ENCODE data around the gene TRMT112. TPM values are rescaled to one million over a fixed set of nuclear protein-coding genes. Genes with fewer than 3 reads are reported as not detected.

The TRMT112 gene
- total and polyA plus RNA-seq, 2 of the 8 experiments (the other 6 are each of a cell fraction or from before 2014, with no cell fraction given), result 300 to 650 TPM

DNA sequence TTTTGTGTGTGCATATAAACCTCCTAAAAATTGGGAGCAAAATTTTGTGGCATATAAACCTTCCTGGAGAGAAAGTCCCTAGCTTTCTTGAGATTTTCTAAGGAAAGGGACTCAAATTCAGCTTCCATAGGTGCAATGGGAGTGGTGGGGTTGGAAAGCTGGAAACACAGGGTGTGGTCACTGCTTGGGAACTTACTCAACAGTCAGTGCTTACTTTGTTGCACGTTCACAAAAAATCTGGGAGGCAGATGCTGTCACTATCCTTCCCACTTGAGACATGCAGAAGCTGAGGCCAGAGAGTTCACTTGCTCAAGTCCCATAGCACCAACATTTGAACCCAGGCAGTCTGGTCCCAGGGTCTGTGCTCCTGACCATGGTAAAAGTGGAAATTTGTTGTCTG is 21.1 kb downstream of the TRMT112 start:
- Histone ChIP-seq H3K27ac (ENCODE audit: low read depth, low read length) (no peak overlapping the region), H2AFZ (ENCODE audit: low read length) (no peak overlapping the region), H3K14ac (ENCODE audit: insufficient read length) (no peak overlapping the region), H3K4me3 (ENCODE audit: extremely low read depth in 1 of 4, insufficient read depth in 2 of 4, low read depth in 3 of 4, low read length in 4 of 4) (no peak overlapping the region), H3K9me3 (ENCODE audit: insufficient read depth in 2 of 2, low read depth in 1 of 2, low read length in 1 of 2) (no peaks in the 10 kb centered on the region; a peak in 1 of 4 replicates), H4K8ac (ENCODE audit: extremely low read depth, insufficient read depth, low read length) (no peak overlapping the region), H3K4ac (replicated peaks; ENCODE audit: insufficient read length, low read depth, low read length) (no peak overlapping the region), H4K5ac (ENCODE audit: insufficient read length, low read depth, low read length) (no peak overlapping the region), H2AK5ac (ENCODE audit: low read depth, low read length) (no peak overlapping the region), H2BK5ac (ENCODE audit: low read depth, low read length) (no peak overlapping the region), H2BK20ac (ENCODE audit: low read length) (no peak overlapping the region), H3K4me2 (ENCODE audit: insufficient read depth in 1 of 2, low read depth in 2 of 2, low read length in 2 of 2) (no peak overlapping the region; a peak in 1 of 4 replicates), H3K27me3 (replicated peaks in 1 of 4; ENCODE audit: control insufficient read depth in 3 of 4, extremely low read depth in 1 of 4, insufficient read depth in 3 of 4, low read length in 3 of 4) (peaks cover 86 to 100% (median 97%) of the 10 kb centered on the region in 4 experiments), H3K23ac (ENCODE audit: insufficient read length) (no peak overlapping the region), H3K18ac (ENCODE audit: extremely low read depth, low read length) (no peak overlapping the region), H4K20me1 (replicated peaks in 1 of 2; ENCODE audit: control insufficient read depth in 1 of 2, insufficient read depth in 2 of 2, low read length in 2 of 2) (peaks cover 0 to 17% of the 10 kb centered on the region in 2 experiments), H3K9ac (replicated peaks in 1 of 4; ENCODE audit: extremely low read depth in 1 of 4, low read depth in 3 of 4, low read length in 3 of 4) (no peak overlapping the region), H3K56ac (replicated peaks; ENCODE audit: insufficient read length, low read depth, low read length) (no peak overlapping the region), H3K23me2 (ENCODE audit: low read depth, low read length) (peaks cover 12% of the 10 kb centered on the region; the same call in 1 of the 2 replicates), H2BK120ac (replicated peaks; ENCODE audit: low read depth, low read length) (no peak overlapping the region), H3K79me1 (ENCODE audit: low read depth, low read length) (no peaks in the 10 kb centered on the region), H3K36me3 (ENCODE audit: control insufficient read depth in 2 of 4, insufficient read depth in 4 of 4, low read length in 3 of 4) (peaks cover 0 to 9% (median 0%) of the 10 kb centered on the region in 4 experiments; a peak in 1 of 8 replicates), H2BK12ac (ENCODE audit: low read depth, low read length) (no peak overlapping the region), H4K91ac (replicated peaks; ENCODE audit: insufficient read length, low read length) (no peak overlapping the region), H3K4me1 (replicated peaks in 1 of 4; ENCODE audit: control insufficient read depth in 3 of 4, insufficient read depth in 4 of 4, low read length in 3 of 4) (peaks cover 0 to 32% (median 15%) of the 10 kb centered on the region in 4 experiments; a peak in 5 of 7 replicates), H2BK15ac (ENCODE audit: low read length) (no peak overlapping the region), H3K79me2 (ENCODE audit: control insufficient read depth in 1 of 2, insufficient read depth in 2 of 2, low read length in 2 of 2) (no peaks in the 10 kb centered on the region)
- DNase-seq (ENCODE audit: low read depth in 1 of 2, low spot score in 2 of 2) (no peak), FAIRE-seq (no peak)
- CTCF ChIA-PET (ENCODE audit: partially characterized antibody), result interaction anchor here (1.0 to 2.6 kb wide), 5 partner anchors 11 to 280 kb away, joined by 3 to 10 read pairs (median 3); partner anchors contain the start of genes BAD, GPR137 and TRMT112
- WGBS, 2 experiments (ENCODE audit: extremely low coverage in 1 of 2, insufficient coverage in 1 of 2, insufficient read length in 1 of 2, insufficient replicate concordance in 2 of 2, low coverage in 1 of 2, low lambda C conversion rate in 2 of 2, missing lambda C conversion rate in 1 of 2), result 67% methylated on average over 1 of the region's 1 CpG; no CpG with 5 or more reads in 1 of the 2 experiments
- POLR2A ChIA-PET (ENCODE audit: partially characterized antibody), result interaction anchor here (1.3 to 1.9 kb wide), 3 partner anchors 11 to 51 kb away, joined by 4 to 14 read pairs (median 4); partner anchors contain the start of genes BAD and GPR137
- TF ChIP-seq PHF8 (conservative IDR thresholded peaks at IDR 0.05; ENCODE audit: low read depth, low read length), result no peak
- TF ChIP-seq SIX5 (IDR thresholded peaks at IDR 0.05; ENCODE audit: low read depth, low read length), result no peak
- TF ChIP-seq CBX8 (IDR thresholded peaks at IDR 0.05; ENCODE audit: borderline replicate concordance, low read depth, low read length), result no peak
- TF ChIP-seq EP300 (IDR thresholded peaks at IDR 0.05; ENCODE audit: borderline replicate concordance in 1 of 2, low read depth in 2 of 2, low read length in 2 of 2), result no peak
- no peak for TF ChIP-seq CEBPB (IDR thresholded peaks at IDR 0.05; ENCODE audit: low read depth, low read length)
- TF ChIP-seq BCL11A (IDR thresholded peaks at IDR 0.05; ENCODE audit: low read depth in 2 of 2, low read length in 2 of 2), result no peak
- no peak for TF ChIP-seq SRF (IDR thresholded peaks at IDR 0.05; ENCODE audit: low read depth, low read length)
- no peak for TF ChIP-seq HDAC6 (IDR thresholded peaks at IDR 0.05; ENCODE audit: low read depth, low read length)
- TF ChIP-seq JUND (IDR thresholded peaks at IDR 0.05; ENCODE audit: low read length), result no peak
- no peak for TF ChIP-seq RFX5 (IDR thresholded peaks at IDR 0.05; ENCODE audit: borderline replicate concordance, low read depth, low read length)
- no peak for TF ChIP-seq TAF7 (optimal IDR thresholded peaks at IDR 0.05; ENCODE audit: borderline replicate concordance, low read depth, low read length)
- no peak for TF ChIP-seq TCF12 (IDR thresholded peaks at IDR 0.05; ENCODE audit: low read depth, low read length)
- no peak for TF ChIP-seq TAF1 (IDR thresholded peaks at IDR 0.05; ENCODE audit: low read depth, low read length)
